OCI-LY1 (cell line): ENCODE measurements around the gene CERS6.

Experiments used
- H2AFZ ChIP-seq: fragments of 200-600 bp; sonication (generic), shearing (Covaris generic); 2 replicates; pipeline ENCODE4 v1.6.0; 2014; ENCODE audit warnings: antibody characterized with exemption, mild to moderate bottlenecking, low read length
- H3F3A ChIP-seq: fragments of 200-600 bp; sonication (generic), shearing (Covaris generic); 2 replicates; pipeline ENCODE4 v1.6.0; 2014; ENCODE audit warnings: mild to moderate bottlenecking, antibody characterized with exemption, low read length, moderate library complexity; ENCODE audit not compliant: insufficient read depth
- H3K27ac ChIP-seq: fragments of 200-600 bp; sonication (generic); 2 replicates; pipeline ENCODE4 v1.5.1; 2014; ENCODE audit warnings: low read length, mixed run types, mild to moderate bottlenecking, low read depth; ENCODE audit not compliant: poor library complexity, severe bottlenecking
- H3K27me3 ChIP-seq: fragments of 200-600 bp; sonication (generic); 2 replicates; pipeline ENCODE4 v1.6.0; 2014; ENCODE audit warnings: antibody characterized with exemption, mild to moderate bottlenecking, low read length, moderate library complexity; ENCODE audit not compliant: insufficient read depth
- H3K36me3 ChIP-seq: fragments of 200-600 bp; sonication (generic); 2 replicates; pipeline ENCODE4 v1.6.1; 2014; ENCODE audit warnings: mild to moderate bottlenecking, antibody characterized with exemption, low read length, moderate library complexity, mixed read lengths; ENCODE audit not compliant: insufficient read depth
- H3K4me1 ChIP-seq: fragments of 200-600 bp; sonication (generic); 2 replicates; pipeline ENCODE4 v1.5.1; 2014; ENCODE audit warnings: mild to moderate bottlenecking, low read length, moderate library complexity; ENCODE audit not compliant: insufficient read depth, severe bottlenecking
- H3K4me2 ChIP-seq: fragments of 200-600 bp; sonication (generic), shearing (Covaris generic); 2 replicates; pipeline ENCODE4 v1.6.1; 2014; ENCODE audit warnings: low read length
- H3K4me3 ChIP-seq: fragments of 200-600 bp; sonication (generic); 2 replicates; pipeline ENCODE4 v1.5.1; 2014; ENCODE audit warnings: low read length, low read depth, mild to moderate bottlenecking, mixed read lengths; ENCODE audit not compliant: poor library complexity, severe bottlenecking
- H3K79me2 ChIP-seq: fragments of 200-600 bp; shearing (Covaris generic); 2 replicates; pipeline ENCODE4 v1.6.1; 2016; ENCODE audit warnings: mixed run types, low read length, mixed read lengths; ENCODE audit not compliant: insufficient read depth
- H3K9ac ChIP-seq: fragments of 200-600 bp; sonication (generic), shearing (Covaris generic); 2 replicates; pipeline ENCODE4 v1.6.1; 2014; ENCODE audit warnings: mild to moderate bottlenecking, low read length, mixed read lengths
- H3K9me2 ChIP-seq: fragments of 200-600 bp; sonication (generic), shearing (Covaris generic); 2 replicates; pipeline ENCODE4 v1.6.1; 2014; ENCODE audit warnings: low read depth, mild to moderate bottlenecking, low read length, mixed read lengths
- H3K9me3 ChIP-seq: fragments of 200-600 bp; shearing (Covaris generic); 2 replicates; pipeline ENCODE4 v1.6.1; 2014; ENCODE audit warnings: low read length, mixed read lengths
- H4K20me1 ChIP-seq: fragments of 200-600 bp; sonication (generic), shearing (Covaris generic); 2 replicates; pipeline ENCODE4 v1.6.0; 2016; ENCODE audit warnings: mild to moderate bottlenecking, low read length; ENCODE audit not compliant: insufficient read depth
- EZH2 ChIP-seq: fragments of 200-600 bp; sonication (generic), shearing (Covaris generic); IDR thresholded peaks from 2 replicates; pipeline ENCODE4 v1.8.0; 2017; ENCODE audit warnings: borderline replicate concordance, mixed run types, mild to moderate bottlenecking, antibody characterized with exemption, low read length, moderate library complexity, mixed read lengths
- TF ChIP-seq, protein P1 (sequence below): fragments of 200-600 bp; sonication (generic), shearing (Covaris generic); IDR thresholded peaks from 2 replicates; pipeline ENCODE4 v1.5.1; 2017; ENCODE audit warnings: mild to moderate bottlenecking, antibody characterized with exemption, low read length, moderate library complexity, mixed read lengths

The CERS6 gene

DNA sequence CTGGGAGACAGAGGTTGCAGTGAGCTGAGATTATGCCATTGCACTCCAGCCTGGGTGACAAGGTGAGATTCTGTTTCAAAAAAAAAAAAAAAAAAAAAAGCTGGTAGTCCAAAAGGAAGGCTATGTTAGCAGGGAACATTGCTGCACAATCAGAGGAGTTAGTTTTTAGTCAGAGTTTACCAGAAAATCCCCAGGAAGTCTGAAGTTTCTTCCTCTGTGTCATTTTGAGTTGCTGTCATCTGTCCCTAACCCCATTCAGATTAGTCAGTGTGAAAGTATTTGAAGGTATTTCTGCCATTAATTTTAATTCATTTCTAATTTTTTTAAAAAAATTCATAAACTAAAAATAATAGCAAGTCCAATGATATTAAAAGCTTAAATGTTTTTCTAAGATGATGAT, 33.5 kb upstream of the CERS6 start:
- Histone ChIP-seq H3K4me2 (no peak overlapping the region), H3K9me2 (no peaks in the 10 kb centered on the region), H3K4me3 (no peak overlapping the region), H2AFZ (no peak overlapping the region), H3K4me1 (no peaks in the 10 kb centered on the region), H3K36me3 (no peaks in the 10 kb centered on the region), H3F3A (no peaks in the 10 kb centered on the region), H3K9me3 (no peaks in the 10 kb centered on the region), H3K9ac (no peak overlapping the region), H3K79me2 (no peaks in the 10 kb centered on the region), H4K20me1 (no peaks in the 10 kb centered on the region), H3K27ac (no peak overlapping the region), H3K27me3 (no peaks in the 10 kb centered on the region)
- TF ChIP-seq, protein P1, sequence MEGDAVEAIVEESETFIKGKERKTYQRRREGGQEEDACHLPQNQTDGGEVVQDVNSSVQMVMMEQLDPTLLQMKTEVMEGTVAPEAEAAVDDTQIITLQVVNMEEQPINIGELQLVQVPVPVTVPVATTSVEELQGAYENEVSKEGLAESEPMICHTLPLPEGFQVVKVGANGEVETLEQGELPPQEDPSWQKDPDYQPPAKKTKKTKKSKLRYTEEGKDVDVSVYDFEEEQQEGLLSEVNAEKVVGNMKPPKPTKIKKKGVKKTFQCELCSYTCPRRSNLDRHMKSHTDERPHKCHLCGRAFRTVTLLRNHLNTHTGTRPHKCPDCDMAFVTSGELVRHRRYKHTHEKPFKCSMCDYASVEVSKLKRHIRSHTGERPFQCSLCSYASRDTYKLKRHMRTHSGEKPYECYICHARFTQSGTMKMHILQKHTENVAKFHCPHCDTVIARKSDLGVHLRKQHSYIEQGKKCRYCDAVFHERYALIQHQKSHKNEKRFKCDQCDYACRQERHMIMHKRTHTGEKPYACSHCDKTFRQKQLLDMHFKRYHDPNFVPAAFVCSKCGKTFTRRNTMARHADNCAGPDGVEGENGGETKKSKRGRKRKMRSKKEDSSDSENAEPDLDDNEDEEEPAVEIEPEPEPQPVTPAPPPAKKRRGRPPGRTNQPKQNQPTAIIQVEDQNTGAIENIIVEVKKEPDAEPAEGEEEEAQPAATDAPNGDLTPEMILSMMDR: no peak
- no peak for TF ChIP-seq EZH2

DNA sequence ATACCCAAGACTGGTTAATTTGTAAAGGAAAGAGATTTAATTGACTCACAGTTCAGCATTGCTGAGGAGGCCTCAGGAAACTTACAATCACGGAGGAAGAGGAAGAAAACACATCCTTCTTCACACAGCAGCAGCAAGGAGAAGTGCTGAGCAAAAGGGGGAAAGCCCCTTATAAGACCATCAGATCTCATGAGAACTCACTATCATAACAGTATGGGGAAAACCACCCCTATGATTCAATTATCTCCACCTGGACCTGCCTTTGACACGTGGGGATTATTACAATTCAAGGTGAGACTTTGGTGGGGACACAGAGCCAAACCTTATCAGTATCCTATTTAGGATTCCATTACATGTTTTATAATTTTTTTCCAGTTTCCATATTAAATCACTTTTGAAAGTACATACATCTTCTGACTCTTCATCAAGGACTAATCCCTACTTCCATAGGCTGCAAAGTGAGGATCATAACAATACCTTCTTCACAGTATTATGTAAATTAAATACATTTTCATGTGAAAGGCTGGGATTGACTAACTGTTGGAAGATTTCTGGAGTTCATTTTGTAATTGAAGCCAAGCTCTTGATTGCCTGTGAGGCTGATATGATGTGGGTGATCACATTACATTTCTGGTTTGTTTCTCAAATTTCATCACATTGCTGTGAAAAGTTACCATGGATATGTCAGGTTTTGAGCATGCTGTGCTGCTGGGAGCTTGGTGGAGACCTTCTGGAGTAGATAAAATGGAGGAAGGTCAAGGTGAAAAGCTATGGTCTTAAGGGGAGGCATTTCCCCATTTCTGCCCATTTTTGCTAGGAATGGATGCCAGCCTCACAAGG, 31.7 kb upstream of the CERS6 start:
- Histone ChIP-seq H3K4me2 (no peak overlapping the region), H3K27me3 (no peaks in the 10 kb centered on the region), H3K79me2 (no peaks in the 10 kb centered on the region), H3K9me2 (no peaks in the 10 kb centered on the region), H3K4me1 (no peaks in the 10 kb centered on the region), H3F3A (no peaks in the 10 kb centered on the region), H3K9ac (no peak overlapping the region), H3K9me3 (no peaks in the 10 kb centered on the region), H3K36me3 (no peaks in the 10 kb centered on the region), H4K20me1 (no peaks in the 10 kb centered on the region), H3K27ac (no peak overlapping the region), H2AFZ (no peak overlapping the region), H3K4me3 (no peak overlapping the region)
- TF ChIP-seq EZH2: no peak
- TF ChIP-seq, protein P1: no peak

DNA sequence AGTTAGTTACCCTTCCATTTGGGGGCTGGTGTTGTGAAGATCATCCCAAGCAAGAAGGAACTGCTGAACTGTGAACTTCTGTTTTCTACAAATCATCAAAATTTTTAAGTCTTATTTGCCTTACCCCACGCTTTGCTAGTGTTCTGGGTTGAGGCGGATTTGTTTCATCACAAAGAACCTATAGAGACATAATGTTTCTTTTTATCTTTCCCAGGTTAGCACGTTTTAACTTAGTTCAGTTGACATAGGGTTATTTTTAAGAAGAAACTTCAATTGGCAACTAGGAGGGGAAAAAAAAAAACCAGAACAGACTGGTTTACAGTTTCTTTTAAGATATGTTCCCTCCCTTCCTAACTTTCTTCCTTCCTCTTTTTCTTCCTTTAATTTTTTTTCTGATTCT, 31.1 kb upstream of the CERS6 start:
- no peak overlapping the region for H3K27ac ChIP-seq
- no peaks in the 10 kb centered on the region for H3F3A ChIP-seq
- TF ChIP-seq EZH2: no peak
- TF ChIP-seq, protein P1: no peak
- H3K9ac ChIP-seq: no peak overlapping the region
- H3K9me3 ChIP-seq: no peaks in the 10 kb centered on the region
- no peaks in the 10 kb centered on the region for H4K20me1 ChIP-seq
- H3K4me3 ChIP-seq: no peak overlapping the region
- no peak overlapping the region for H3K4me2 ChIP-seq
- H2AFZ ChIP-seq: no peak overlapping the region
- no peaks in the 10 kb centered on the region for H3K9me2 ChIP-seq
- no peaks in the 10 kb centered on the region for H3K79me2 ChIP-seq
- no peaks in the 10 kb centered on the region for H3K27me3 ChIP-seq
- H3K36me3 ChIP-seq: no peaks in the 10 kb centered on the region
- no peaks in the 10 kb centered on the region for H3K4me1 ChIP-seq
